Activated T-helper 1 cell treated with anti-CD3 and anti-CD28 coated beads, Interleukin-2, amount 50 U/mL, for 16 hours (primary cell): ENCODE results near the gene TTC31.
"Not testable (repeated sequence)": the region's sequence is repeated elsewhere in the genome, so short reads cannot be mapped to it uniquely, and the experiment has no call there.

ENCODE experiments used
- DNase-seq, 2 donors: peaks; one replicate each; pipeline ENCODE4 v3.0.0-alpha.2; 2020; ENCODE audit warnings: low read depth in 1 of 2, low spot score in 1 of 2

The TTC31 gene

DNA sequence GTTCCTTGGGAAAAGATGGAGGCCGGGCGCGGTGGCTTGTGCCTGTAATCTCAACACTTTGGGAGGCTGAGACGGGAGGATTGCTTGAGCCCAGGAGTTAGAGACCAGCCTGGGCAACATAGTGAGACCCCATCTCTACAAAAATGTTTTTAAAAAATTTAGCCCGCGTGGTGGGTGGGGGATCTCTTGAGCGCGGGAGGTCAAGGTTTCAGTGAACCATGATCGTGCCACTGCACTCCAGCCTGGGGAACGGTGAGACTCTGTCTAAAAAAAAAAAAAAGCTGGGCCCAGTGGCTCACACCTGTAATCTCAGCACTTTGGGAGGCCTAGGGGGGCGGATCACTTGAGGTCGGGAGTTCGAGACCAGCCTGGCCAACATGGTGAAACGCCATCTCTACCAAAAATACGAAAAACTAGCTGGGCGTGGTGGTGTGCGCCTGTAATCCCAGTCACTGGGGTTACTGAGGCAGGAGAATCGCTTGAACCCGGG, 839 bp downstream of the TTC31 start:
- DNase-seq, result not testable (repeated sequence)

DNA sequence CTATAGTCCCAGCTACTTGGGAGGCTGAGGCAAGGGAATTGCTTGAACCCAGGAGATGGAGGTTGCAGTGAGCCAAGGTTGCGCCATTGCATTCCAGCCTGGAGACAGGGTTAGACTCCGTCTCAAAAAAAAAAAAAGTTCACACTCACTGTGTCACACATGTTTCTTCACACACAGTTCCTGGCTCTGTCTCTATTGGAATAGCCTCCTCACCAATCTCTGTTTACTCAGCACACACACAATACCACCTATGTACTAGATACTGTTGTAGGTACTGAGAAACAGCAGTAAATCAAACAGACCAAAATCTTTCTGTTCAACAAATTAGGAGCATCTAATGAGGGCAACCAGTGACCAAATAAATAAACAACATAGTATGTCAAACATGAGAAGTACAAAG, 3.3 kb downstream of the TTC31 start:
- no peak for DNase-seq

DNA sequence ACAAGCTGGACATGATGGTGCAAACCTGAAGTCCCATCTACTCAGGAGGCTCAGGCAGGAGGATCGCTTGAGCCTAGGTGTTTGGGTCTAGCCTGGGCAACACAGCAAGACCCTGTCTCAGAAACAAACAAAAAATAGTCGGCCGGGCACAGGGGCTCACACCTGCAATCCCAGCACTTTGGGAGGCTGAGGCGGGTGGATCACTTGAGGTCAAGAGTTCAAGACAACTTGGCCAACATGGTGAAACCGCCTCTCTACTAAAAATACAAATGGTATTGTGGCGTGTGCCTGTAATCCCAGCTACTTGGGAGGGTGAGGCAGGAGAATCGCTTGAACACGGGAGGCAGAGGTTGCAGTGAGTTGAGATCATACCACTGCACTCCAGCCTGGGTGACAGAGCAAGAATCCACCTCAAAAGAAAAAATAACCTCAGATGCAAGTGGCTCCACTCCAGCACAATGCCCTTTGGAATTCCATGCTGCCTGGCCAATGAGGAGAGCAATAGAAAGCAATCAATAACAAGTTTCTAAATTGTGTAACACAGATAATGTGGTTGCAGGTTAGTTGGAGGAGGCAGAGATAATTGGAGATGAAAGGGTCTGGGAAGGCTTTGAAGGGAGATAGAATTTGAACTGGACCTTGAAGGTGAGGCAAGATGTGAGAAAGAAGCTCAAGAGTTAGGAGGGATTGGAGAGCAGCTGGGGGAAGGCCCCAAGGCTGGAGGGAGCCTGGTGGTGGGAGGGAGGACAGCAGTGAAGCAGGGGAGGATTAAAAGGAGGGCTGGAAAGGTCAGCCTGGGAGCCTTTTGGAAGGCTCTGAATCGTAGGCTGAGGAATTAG, 6.0 kb downstream of the TTC31 start:
- no peak for DNase-seq

DNA sequence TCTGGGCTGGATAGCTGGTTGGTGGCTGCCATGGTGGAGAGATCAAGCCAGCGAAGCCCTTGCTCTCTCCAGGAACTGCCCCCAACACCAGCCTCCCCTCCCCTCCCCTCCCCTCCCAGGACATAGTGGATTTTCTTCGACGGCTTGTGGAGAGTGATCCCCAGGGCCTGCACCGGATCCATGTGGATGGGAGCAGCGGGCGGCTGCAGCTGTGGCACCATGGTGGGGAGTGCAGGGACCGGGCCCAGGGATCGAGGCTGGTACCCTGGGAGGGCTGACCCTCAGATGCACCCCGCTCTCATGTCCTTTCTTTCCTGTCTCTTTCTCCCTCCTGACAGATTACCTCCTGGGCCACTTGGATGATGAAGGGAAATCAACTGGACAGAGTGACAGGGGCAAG, 7.0 kb downstream of the TTC31 start:
- DNase-seq, result no peak

DNA sequence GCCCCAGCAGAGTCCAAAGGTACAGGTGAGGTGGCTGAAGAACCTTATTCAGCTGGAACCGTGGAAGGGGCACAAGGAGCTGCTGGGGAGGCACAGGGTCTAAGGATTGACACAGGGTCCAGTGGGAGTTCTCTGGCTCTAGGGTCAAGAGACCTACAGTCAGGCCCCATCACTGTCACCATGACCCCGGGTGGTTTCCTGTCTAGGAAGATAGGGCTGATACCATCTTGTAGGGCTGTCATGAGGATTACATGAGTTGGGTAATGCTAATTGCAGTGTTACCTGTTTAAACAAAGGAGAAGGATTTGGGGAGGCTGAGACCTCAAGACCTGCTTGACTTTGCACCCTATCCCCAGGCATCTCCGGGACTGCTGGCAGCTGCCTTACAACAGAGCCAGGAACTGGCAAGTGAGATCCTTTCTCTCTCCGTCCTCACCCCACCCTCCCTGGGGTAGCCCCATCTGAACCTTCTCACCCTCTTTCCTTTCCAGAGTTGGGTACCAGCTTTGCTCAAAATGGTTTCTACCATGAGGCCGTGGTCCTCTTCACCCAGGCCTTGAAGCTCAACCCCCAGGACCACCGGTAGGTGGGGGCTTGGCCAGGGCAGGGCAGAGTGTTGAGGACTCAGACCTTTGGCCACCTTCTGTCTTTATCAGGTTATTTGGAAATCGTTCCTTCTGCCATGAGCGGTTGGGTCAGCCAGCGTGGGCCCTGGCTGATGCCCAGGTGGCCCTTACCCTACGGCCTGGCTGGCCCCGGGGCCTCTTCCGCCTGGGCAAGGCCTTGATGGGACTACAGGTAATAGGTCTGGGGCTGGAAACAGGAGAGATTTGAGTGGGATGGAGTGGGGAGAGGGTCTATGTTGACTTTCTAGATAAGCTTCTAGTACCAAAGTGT, 9.0 kb downstream of the TTC31 start:
- no peak for DNase-seq

DNA sequence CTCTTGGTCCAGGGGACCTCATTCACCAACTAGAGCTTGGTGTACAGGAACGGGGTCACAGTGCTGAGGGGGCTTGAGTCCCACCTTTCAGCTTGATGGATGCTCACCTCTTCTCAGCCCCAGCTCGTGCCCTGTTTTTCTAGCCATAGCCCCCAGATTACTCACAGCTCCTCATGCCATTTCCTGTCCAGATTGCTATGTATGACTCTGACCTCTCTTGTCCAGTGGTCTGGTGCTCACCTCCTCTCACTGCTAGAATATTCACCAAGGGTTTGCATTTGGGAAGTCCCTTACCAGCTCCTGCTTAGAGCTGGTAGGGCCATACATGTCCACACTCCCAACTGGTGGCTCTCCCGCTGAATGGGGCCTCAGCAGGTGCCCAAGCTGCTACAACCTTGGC, 10.7 kb downstream of the TTC31 start:
- DNase-seq, result no peak

DNA sequence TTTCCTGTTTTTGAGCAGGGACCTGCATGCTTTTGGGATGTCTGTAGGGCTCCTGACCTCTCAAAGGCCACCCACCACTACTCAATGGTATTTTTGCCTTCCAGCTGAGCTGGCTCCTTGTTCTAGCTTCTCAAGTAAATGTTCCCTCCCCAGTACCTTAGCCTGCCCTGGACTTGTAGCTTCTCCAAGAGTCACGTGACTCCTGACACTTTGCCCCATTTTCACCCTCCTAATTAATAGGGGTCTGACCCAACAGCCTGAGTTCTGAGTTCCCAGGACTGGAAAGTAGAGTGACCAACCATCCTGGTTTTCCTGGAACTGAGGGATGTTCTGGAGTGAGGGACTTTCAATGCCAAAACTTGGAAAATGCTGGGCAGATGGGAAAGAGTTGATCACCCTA, 12.6 kb downstream of the TTC31 start:
- DNase-seq, result no peak

DNA sequence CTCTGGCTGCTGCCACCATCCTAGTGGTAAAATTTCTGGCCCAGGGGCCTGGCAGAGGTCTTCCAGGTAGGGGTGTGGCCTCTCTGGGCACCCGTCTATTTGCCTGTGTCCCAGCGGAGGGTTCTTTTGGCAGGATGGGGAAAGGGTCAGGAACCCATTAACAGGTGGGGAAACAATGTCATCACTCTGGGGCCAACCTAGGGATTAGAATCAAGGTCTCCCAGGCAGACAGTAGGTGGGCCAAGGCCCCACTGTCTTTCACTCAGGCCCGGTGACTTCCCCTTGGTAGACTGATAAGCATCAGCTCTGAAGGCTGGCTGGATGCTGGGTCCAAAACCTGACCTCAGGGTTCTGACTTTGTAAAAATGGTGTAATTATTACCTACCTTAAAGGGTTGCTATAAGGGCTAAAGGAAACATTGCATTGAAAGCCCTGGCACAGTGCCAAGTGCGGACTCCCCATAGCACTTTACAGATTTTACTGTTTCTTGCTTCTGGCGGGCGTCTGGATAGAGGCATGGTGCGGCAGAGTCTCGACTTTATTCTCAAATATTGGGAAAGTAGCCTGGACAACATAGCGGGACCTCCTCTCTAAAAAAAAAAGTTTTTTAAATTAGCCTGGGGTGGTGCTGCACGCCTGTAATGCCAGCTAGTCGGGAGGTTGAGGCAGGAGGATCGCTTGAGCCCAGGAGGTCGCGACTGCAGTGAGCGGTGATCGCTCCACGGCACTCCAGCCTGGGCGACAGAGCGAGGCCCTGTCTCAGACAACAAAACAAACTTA, 14.3 kb downstream of the TTC31 start:
- no peak for DNase-seq

DNA sequence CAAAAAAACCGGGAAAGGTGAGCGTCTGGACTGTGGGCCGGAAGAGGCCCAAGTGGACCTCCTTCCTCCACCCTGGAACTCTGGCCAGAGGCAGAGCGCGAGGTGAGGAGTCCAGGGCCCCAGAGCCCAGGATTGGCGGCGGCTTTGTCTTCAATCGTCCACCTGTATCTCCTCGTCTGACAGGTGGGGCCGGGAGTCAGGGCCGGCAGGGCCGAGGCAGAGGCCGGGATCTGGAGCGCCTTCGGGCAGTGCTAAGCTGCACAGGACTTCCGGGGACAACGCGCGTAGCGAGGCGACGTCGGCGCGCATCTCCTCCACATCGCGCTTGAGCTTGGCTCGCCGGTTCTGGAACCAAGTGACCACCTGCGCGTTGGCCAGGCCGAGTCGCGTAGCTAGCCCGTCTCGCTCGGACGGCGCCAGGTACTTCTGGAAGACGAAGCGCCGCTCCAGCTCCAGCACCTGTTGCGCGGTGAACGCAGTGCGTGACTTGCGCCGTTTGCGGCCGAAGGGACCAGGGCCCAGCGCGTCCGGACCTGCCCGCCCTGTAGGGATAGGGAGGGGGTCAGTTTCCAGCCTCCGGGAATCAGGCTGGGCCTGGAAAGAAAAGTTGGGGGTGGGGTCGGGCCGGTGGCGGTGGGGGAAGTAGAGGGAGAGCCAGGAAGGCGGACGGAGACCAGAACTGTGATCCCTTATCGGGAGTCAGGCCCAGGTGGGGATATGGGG, 15.1 kb downstream of the TTC31 start:
- DNase-seq, result no peak

DNA sequence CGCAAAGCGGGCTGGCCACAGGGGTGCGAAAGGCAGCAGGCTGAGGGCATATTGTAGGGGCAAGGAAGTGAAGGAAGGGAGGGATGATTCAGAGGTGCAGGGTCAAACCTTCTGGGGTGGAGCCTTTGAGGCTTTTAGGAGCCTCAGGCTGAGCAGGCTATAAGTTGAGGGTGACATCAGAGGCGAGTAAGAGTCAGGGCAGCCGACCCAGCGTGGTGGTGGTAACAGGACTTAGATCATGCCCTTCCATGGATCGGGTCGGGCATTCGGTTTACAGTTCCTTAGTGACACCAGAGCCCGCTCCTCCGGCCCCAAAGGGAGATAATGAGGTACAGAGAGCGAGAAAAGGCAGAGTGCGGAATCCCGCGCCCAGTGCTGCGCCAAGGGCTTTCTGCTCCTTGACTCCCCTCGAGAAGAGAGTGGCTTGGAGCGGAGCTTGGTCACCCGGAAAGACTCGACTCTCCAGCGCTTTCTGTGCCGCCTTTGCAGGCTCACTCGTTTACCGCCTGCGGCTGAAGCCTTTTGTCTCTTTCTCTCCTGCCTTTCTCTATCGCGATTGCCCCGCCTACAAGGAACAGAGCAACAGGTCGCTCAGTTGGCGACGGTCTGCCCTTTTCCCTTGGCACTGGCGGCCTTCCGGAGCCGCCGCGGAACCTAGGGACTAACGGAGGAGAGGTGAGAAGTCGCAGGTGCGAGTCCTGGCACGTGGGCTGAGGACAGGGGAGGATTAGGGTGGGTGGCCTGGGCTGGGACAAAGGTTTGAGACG, 15.8 kb downstream of the TTC31 start:
- no peak for DNase-seq

DNA sequence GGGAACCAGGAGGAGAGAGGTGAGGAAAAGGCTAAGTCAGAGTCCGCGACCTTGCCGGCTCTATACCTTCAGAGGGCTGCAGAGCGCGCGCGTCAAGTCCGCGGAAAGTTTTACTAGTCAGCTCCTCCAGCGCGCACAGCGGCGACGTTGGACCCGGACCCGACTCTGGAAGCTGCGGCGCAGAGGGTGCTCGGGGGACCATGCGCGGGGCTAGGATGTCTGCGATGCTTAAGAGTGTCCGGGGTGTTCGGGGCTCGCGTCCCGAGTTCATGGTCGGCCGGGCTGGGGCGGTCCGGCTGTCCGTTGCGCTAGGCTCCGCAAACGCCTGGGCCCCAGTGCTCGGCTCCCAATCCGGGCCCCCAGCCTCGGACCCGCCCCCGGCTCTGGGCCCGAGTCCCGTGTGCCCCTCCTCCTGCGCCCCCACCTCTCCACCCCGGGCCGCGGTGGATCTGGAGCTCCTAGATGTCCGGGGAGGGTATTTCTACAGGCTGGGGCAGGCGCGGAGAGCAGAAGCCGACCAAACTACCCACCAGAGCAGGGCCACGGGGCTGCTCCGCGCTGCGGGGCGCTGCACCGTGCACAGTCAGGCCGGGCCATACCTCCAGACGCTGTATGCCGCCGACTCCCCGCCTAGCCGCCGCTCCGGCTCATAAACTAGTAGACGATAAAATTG, 16.5 kb downstream of the TTC31 start, which contains the start of gene LBX2:
Gene LBX2, minus strand, starts transcription at position 337 of the 673 bp plus-strand sequence. Its CDS starts 66 bp downstream, at position 271.
- no peak for DNase-seq

DNA sequence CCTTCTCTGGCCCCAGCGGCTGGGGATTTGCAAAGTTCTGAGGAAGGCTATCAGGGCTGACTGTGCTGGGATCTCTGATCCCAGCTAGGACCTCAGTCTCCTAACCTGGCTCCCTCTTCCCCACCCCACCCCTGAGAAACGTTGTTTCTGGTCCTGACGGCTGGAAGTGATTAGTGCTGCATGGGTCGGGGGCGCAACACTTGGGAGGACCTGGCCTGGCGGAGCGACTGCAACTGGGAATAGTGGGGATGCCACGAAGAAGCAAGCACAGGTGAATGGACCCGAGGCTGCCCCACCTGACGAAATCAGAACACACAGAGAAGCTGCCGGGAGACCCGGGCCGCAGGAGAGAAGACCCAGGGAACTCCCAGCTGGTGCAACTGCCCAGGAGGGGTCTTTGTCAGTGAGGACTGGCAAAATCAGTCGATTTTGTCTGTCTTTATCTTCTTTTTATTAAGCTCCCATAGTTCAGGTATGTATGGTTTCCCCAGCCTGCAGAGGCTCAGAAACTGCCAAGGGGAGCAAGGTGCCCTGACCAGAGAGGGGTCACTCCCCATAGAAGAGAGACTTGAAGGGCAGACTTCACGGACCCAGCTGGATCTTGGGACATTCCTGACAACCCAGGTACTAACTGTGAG, 17.2 kb downstream of the TTC31 start:
- DNase-seq, result no peak

DNA sequence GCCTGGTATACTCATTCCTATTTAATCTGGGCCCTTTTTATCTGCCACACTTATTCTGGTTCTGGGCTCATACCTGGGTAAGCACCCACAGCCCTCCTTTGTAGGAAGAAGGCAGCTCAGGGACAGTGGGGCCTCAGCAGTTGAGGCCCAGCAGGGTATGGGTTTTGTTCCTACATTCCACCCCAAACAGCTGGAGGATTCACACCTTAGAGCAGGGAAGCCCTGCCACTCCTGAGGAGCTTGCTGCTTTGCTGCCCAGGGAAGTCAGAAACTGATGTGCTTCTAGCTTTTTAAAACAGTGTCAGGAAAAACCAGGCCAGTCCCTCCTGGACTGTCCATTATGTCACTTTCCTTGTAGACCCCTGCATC, 17.7 kb downstream of the TTC31 start:
- no peak for DNase-seq

DNA sequence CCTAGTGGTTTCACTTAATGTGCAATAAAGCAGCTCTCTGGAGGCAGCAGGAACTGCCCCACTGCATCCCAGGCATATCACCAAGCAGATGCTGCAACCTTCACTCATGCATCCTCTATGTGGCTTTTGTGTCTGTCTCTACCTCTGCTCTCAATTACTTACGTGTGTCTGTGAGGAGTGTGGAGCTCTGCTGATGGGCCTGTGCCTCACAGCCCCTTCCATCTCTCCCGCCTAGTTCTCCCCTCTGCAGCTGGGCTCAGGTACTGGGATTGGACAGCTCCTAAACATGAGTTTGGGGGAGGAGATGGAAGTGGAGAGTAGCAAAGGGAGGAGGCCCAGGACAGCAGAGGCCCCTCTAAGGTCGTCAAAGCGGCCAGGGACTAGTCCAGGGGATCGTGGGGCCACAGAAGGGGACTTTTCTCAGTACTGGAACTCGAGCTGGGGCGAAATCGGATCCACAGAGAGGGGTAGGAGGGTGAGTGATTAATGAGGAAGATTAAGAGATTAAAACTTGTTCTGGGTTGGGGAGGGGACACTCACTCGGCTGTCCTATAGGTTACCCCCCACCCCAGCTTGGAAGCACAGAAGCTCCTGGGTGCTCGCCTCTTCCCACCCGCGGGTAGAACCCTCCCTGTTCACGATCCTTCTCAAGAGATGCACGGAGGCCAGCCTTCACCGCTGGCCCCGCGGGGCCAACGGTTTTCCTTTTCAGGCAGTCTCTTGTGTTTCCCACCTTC, 18.6 kb downstream of the TTC31 start:
- no peak for DNase-seq

DNA sequence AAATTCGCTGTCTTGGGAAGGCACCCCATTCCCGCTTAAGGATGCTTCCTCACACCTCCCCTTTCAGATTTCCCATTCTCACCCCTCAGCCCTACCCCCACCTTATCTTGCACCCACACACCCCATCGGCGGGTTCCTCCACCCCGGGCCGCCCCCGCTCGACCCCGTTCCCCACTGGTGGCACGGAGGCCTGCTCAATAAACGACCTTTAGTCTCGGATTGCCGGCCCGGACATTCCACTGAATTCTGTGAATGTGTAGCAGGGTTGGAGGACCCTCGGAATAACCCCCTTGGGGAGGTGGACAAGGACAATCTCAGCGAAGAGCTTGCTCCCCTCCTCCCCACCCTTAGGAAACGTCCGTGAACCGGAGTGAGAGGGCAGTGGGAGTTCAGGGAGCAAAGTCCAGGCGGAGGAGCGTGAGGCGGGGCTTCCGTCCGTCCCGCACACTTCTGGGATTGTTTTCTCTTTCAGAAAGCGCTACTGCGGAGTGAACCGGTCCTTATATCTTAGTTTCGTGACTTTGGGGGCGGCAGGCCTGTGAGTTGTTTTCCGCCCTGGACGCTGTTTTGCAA, 19.4 kb downstream of the TTC31 start:
- no peak for DNase-seq

DNA sequence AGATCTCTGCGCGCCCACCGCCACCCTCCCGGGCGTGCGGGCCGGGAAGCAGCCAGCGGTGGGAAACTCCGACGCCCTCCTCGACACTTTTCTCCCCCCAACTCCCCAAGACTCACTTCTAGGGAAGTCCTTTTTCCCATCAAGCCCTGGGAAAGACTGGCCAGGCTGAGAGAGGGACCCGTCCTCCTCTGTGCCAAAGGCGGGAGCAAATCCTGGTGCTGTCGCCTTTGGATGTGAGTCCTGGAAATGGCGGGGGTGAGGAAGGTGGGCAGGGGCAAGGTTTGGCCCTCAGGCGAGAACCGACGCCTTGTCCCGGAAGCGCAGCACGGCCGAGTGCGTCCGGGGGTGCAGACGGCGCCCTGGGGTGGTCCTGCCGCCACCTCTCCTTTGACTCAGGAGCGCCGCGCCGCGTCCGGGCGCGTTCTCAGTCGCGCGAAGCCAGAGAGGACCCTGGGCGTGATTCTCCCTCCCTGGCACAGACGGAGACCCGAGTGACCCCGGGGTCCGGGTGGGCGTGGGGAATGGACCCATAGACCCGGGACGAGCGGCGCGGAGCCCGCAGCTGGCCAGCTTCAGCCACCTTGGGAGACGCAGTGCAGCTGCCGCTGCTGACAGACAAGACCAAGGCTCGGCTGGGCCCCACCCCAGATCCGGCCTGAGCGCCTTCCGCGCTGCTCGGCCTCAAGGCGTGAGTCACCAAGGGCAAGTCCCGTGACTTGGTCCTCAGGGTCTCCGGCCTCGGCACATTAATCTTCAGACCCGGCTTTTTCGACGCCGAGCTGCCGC, 20.0 kb downstream of the TTC31 start:
- DNase-seq, result no peak
